ENCODE data around the gene RPS4Y2.

The RPS4Y2 gene

GRCh38 chrY:20755808-20756207 is at the start of gene RPS4Y2:
TSS of gene RPS4Y2 (plus strand) at chrY:20756108. CDS start at chrY:20756164, 56 bp downstream.
- DNase-seq (ENCODE audit: low read depth in 1 of 2, low spot score in 1 of 2), result no peak

GRCh38 chrY:20714391-20714790 is 41.5 kb upstream of the RPS4Y2 start:
- DNase-seq (ENCODE audit: low read depth in 1 of 2, low spot score in 1 of 2), result no peak

GRCh38 chrY:20726184-20726907 is 29.6 kb upstream of the RPS4Y2 start:
- no peak for DNase-seq (ENCODE audit: low read depth in 1 of 2, low spot score in 1 of 2)

GRCh38 chrY:20735200-20735599 is 20.7 kb upstream of the RPS4Y2 start:
- DNase-seq (ENCODE audit: low read depth in 1 of 2, low spot score in 1 of 2), result no peak

GRCh38 chrY:20739806-20740205 is 16.1 kb upstream of the RPS4Y2 start:
- no peak for DNase-seq (ENCODE audit: low read depth in 1 of 2, low spot score in 1 of 2)

- DNase-seq (ENCODE audit: low read depth in 1 of 2, low spot score in 1 of 2), result no peak
These were observed 15.3 kb upstream of the RPS4Y2 start for GRCh38 chrY:20740609-20741008.

DNA sequence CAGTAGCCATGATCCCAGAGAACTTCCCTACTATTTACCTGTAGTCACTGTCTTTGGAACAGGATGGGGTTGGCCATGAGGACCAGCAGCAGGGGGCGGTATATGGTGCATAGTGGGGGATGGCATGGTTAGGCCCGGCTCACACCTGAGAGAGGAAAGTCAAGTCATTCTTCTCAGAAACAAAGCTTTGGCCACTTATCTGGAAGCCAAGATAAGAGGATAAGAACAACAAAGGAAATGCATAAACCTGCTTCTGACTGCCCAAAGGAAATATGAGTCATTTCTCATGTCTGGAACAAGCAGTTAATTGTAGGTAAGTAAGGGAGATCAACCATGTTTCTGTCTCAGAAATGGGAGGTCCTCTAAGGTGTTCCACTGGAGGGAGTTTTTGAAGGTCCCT is 10.8 kb upstream of the RPS4Y2 start:
- no peak for DNase-seq (ENCODE audit: low read depth in 1 of 2, low spot score in 1 of 2)

DNA sequence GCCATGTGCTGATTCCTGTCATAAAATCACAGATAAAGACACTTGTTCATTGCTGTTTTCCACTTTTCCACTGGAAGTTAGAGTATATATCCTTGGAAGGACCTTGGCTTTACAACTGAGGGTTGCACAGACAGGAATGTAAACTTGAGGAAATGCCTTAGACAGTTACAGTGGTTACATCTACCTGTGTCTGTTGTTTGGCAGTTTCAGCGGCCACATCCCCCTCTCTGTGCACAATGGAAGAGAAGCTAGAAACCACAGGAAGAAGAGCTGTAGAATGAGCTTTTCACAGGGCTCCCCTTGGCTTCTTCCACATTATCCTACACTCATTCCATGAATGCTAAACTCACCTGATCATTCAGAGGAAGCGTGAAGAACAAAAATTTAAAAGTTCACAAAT is 9.0 kb upstream of the RPS4Y2 start:
- no peak for DNase-seq (ENCODE audit: low read depth in 1 of 2, low spot score in 1 of 2)

- DNase-seq (ENCODE audit: low read depth in 1 of 2, low spot score in 1 of 2), result no peak
These were observed 8.0 kb downstream of the RPS4Y2 start for GRCh38 chrY:20763869-20764268.

DNA sequence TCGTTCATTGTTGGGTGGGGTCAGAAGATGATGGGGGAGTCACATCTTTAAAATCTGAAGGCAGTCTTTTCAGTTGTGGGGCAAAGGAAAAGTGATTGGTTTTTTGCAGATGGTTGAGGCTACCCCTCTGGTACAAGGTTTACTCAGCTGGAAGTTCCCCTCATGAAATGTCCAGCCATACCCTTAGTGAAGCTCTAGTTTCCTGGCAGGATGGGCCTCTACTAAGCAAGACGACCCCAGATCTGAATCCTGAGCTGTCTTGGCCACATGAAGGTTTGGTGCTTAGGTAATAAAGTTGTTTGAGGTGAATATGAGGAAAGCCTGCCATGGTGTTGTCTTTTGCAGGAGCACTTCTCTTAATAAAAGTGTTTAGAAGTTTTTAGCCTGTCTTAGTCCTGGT is 9.2 kb downstream of the RPS4Y2 start:
- DNase-seq (ENCODE audit: low read depth in 1 of 2, low spot score in 1 of 2), result no peak

GRCh38 chrY:20770755-20771154 is 14.8 kb downstream of the RPS4Y2 start:
- no peak for DNase-seq (ENCODE audit: low read depth in 1 of 2, low spot score in 1 of 2)

- DNase-seq (ENCODE audit: low read depth in 1 of 2, low spot score in 1 of 2), result no peak
These were observed 20.2 kb downstream of the RPS4Y2 start for GRCh38 chrY:20776104-20776503.

GRCh38 chrY:20780104-20780654 is 24.3 kb downstream of the RPS4Y2 start:
- DNase-seq (ENCODE audit: low read depth in 1 of 2, low spot score in 1 of 2), result no peak

GRCh38 chrY:20780776-20781175 is 24.9 kb downstream of the RPS4Y2 start:
- DNase-seq (ENCODE audit: low read depth in 1 of 2, low spot score in 1 of 2), result no peak

GRCh38 chrY:20781408-20781807 is 25.5 kb downstream of the RPS4Y2 start:
- DNase-seq (ENCODE audit: low read depth in 1 of 2, low spot score in 1 of 2), result no peak

- DNase-seq (ENCODE audit: low read depth in 1 of 2, low spot score in 1 of 2), result no peak
These were observed 29.1 kb downstream of the RPS4Y2 start for GRCh38 chrY:20784965-20785364.

GRCh38 chrY:20787076-20787475 is 31.2 kb downstream of the RPS4Y2 start:
- DNase-seq (ENCODE audit: low read depth in 1 of 2, low spot score in 1 of 2), result no peak

DNA sequence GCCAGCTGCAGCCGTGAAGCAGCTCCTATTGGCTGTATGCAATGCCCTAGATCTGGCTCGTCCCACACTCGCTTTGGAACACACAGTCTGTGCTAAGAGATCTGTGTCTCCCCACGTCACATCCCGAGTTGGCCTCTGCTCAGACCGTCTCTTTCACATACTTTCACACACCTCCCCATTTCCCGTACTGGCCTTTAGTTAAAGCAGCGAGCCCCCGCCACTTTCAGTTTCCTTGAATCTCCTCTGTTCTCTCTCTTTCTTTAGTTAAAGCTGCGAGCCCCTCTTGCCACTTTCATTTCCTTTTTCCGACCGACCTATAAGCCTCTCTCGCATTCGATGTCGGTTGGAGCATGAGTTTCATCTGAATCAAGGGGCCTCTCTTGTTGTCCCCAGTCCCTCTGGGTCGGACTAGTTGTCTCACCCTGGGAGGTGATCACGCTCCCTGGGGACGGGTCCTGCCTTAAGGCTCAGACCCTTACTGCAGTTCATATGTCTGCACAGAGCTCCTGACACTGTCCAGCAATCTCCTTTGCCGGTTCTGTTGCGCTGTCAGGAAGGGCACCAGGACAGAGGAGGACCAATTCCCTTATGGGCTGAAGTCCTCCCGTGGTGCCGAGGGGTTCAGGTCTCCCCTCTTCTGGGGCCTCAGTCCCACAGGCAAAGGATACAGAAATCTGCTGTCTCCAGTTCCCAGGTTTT is 42.6 kb downstream of the RPS4Y2 start:
- DNase-seq (ENCODE audit: low read depth in 1 of 2, low spot score in 1 of 2), result no peak

DNA sequence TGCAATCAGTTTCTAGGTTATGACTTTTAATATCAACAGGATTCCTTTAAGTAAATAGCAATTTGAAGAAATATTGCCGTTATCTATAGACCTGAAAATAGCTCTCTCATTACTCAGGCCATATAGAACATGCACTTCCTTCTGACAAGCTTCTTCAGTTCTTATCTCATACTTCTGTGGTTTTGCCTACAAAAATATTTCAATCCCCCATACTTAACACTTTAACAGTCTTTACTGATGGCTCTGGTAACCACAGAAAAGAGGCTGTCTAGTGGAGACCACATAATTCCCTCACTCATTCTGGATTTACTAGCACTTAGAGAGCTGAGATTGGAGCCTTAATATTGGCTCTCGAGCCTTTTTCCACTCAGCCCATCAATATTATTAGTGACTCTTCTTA is 46.8 kb downstream of the RPS4Y2 start:
- DNase-seq (ENCODE audit: low read depth in 1 of 2, low spot score in 1 of 2), result no peak

GRCh38 chrY:20806243-20806642 is 50.3 kb downstream of the RPS4Y2 start:
- DNase-seq (ENCODE audit: low read depth in 1 of 2, low spot score in 1 of 2), result no peak

DNA sequence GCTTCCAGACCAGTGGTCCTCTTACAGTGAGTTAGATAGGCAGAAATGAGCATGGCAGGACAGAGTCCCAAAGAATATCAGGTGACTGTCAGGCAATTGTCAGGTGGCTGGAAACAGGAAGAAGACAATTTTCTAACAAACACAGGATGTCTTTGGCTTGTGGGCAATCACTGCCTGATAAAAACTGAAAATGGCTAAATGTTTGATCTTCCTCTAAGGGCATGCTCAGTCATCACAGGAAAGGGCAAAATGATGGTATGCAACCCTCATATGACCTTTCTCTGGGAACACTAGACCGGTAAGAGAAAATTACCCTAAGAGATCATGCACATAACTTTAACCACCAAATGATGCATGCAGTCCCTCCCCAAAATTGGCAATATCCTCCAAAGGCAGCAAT is 57.6 kb downstream of the RPS4Y2 start:
- DNase-seq (ENCODE audit: low read depth in 1 of 2, low spot score in 1 of 2), result no peak

DNA sequence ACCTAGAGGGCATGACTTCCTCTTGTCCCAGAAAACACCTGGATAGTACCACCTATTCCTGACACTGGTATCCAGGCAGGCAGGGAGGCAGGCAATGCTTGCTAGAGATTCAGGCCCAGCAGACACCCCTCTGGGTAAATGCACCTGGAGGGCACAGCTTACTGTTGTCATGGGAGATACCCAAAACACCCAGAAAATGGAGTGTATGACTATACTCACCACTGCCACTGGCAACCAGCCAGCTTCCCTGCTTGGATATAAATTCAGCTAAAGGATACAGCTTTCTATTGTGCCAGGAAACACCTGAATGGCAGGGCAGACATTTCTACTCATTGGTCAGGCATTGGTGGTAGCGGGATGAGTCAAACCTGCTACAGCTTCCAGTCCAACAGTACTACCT is 58.9 kb downstream of the RPS4Y2 start:
- DNase-seq (ENCODE audit: low read depth in 1 of 2, low spot score in 1 of 2), result no peak

GRCh38 chrY:20817067-20817466 is 61.2 kb downstream of the RPS4Y2 start:
- no peak for DNase-seq (ENCODE audit: low read depth in 1 of 2, low spot score in 1 of 2)
